H1 (cell line): Measurements from ENCODE around the gene TMEM178B. TPM values are rescaled to one million over a fixed set of nuclear protein-coding genes. Genes with fewer than 3 reads are reported as not detected.

Source experiments
- CTCF ChIA-PET: fragments of 300-600 bp; sonication (Branson Sonifier 250); formaldehyde crosslinking; loops from one replicate; lab custom pipeline; 2021; ENCODE audit not compliant: partially characterized antibody; lab: Charles Lee
- POLR2A ChIA-PET: fragments of 300-600 bp; sonication (Branson Sonifier 250); formaldehyde crosslinking; loops from one replicate; lab custom pipeline; 2021; ENCODE audit warnings: inconsistent platforms; ENCODE audit not compliant: partially characterized antibody; lab: Charles Lee
- DNase-seq, 2 experiments: peaks; one replicate each; pipeline versions ENCODE4 v3.0.0 to v3.0.0-alpha.2; 2010 to 2022; ENCODE audit warnings: low spot score in 2 of 2, low read depth in 1 of 2, mixed read lengths in 1 of 2
- FAIRE-seq: peaks from 2 replicates; lab custom pipeline; 2011; peaks lifted over from hg19 to GRCh38; lab: Jason Lieb, UNC
- H2AFZ ChIP-seq: 2 replicates; pipeline ENCODE4 v1.8.1; 2012; ENCODE audit warnings: low read length, inconsistent platforms
- H2AK5ac ChIP-seq: 2 replicates; pipeline ENCODE4 v1.6.1; 2013; ENCODE audit warnings: low read depth, low read length
- H2BK120ac ChIP-seq: replicated peaks from 2 replicates; pipeline ENCODE3; 2013; ENCODE audit warnings: low read depth, low read length, inconsistent platforms
- H2BK12ac ChIP-seq: 2 replicates; pipeline ENCODE4 v1.6.1; 2013; ENCODE audit warnings: low read depth, low read length
- H2BK15ac ChIP-seq: 2 replicates; pipeline ENCODE4 v1.6.1; 2013; ENCODE audit warnings: low read length
- H2BK20ac ChIP-seq: 2 replicates; pipeline ENCODE4 v1.6.1; 2013; ENCODE audit warnings: low read length
- H2BK5ac ChIP-seq: 2 replicates; pipeline ENCODE4 v1.6.1; 2013; ENCODE audit warnings: low read depth, low read length
- H3K14ac ChIP-seq: 2 replicates; pipeline ENCODE4 v1.6.1; 2013; ENCODE audit warnings: inconsistent platforms; ENCODE audit not compliant: insufficient read length
- H3K18ac ChIP-seq: 2 replicates; pipeline ENCODE4 v1.6.1; 2013; ENCODE audit warnings: low read length; ENCODE audit errors: extremely low read depth
- H3K23ac ChIP-seq: 2 replicates; pipeline ENCODE4 v1.6.1; 2013; ENCODE audit warnings: inconsistent platforms; ENCODE audit not compliant: insufficient read length
- H3K23me2 ChIP-seq: 2 replicates; pipeline ENCODE4 v1.6.1; 2013; ENCODE audit warnings: low read depth, low read length
- H3K27ac ChIP-seq: 2 replicates; pipeline ENCODE4 v1.6.1; 2011; ENCODE audit warnings: low read depth, low read length, inconsistent platforms
- H3K27me3 ChIP-seq, 4 experiments: replicated peaks in 1 of 4; 1 replicate in 1 of 4; 2 replicates in 3 of 4; pipeline versions ENCODE4 v1.6.1 to v1.8.1; 2011 to 2013; ENCODE audit warnings: low read length in 3 of 4, mild to moderate bottlenecking in 3 of 4, inconsistent platforms in 2 of 4, mixed read lengths in 2 of 4, moderate library complexity in 1 of 4; ENCODE audit not compliant: control insufficient read depth in 3 of 4, insufficient read depth in 3 of 4; ENCODE audit errors: extremely low read depth in 1 of 4
- H3K36me3 ChIP-seq, 4 experiments: 2 replicates each; pipeline versions ENCODE4 v1.6.1 to v1.8.1; 2011 to 2013; ENCODE audit warnings: mild to moderate bottlenecking in 4 of 4, low read length in 3 of 4, moderate library complexity in 2 of 4, control low read depth in 1 of 4, inconsistent platforms in 1 of 4; ENCODE audit not compliant: insufficient read depth in 4 of 4, control insufficient read depth in 2 of 4
- H3K4ac ChIP-seq: replicated peaks from 2 replicates; pipeline ENCODE3; 2013; ENCODE audit warnings: low read length, low read depth, mixed read lengths, inconsistent platforms; ENCODE audit not compliant: insufficient read length
- H3K4me1 ChIP-seq, 4 experiments: replicated peaks in 1 of 4; 1 replicate in 1 of 4; 2 replicates in 3 of 4; pipeline versions ENCODE4 v1.6.1 to v1.8.1; 2011 to 2013; ENCODE audit warnings: low read length in 3 of 4, inconsistent platforms in 2 of 4, mixed read lengths in 1 of 4; ENCODE audit not compliant: insufficient read depth in 4 of 4, control insufficient read depth in 3 of 4
- H3K4me2 ChIP-seq, 2 experiments: 2 replicates each; pipeline versions ENCODE4 v1.6.1 to v1.8.1; 2011 to 2013; ENCODE audit warnings: low read depth in 2 of 2, low read length in 2 of 2, control low read depth in 1 of 2, inconsistent platforms in 1 of 2, mild to moderate bottlenecking in 1 of 2; ENCODE audit not compliant: insufficient read depth in 1 of 2
- H3K4me3 ChIP-seq, 4 experiments: fragments of 200-600, 300-600 bp in 1 of 4; sonication (generic), shearing (Covaris generic), sonication (Bioruptor Twin) in 1 of 4; 2 replicates each; pipeline versions ENCODE4 v1.5.1 to v1.8.1; 2011 to 2016; ENCODE audit warnings: low read length in 4 of 4, low read depth in 3 of 4, control low read depth in 2 of 4, inconsistent platforms in 2 of 4, mild to moderate bottlenecking in 2 of 4, mixed read lengths in 1 of 4, moderate library complexity in 1 of 4; ENCODE audit not compliant: insufficient read depth in 2 of 4; ENCODE audit errors: extremely low read depth in 1 of 4
- H3K56ac ChIP-seq: replicated peaks from 2 replicates; pipeline ENCODE3; 2013; ENCODE audit warnings: low read depth, mild to moderate bottlenecking, mixed read lengths, low read length, inconsistent platforms; ENCODE audit not compliant: insufficient read length
- H3K79me1 ChIP-seq: 2 replicates; pipeline ENCODE4 v1.6.1; 2013; ENCODE audit warnings: low read depth, low read length, control low read depth
- H3K79me2 ChIP-seq, 2 experiments: 2 replicates each; pipeline versions ENCODE4 v1.6.1 to v1.8.1; 2012 to 2013; ENCODE audit warnings: low read length in 2 of 2, mild to moderate bottlenecking in 2 of 2, inconsistent platforms in 1 of 2; ENCODE audit not compliant: insufficient read depth in 2 of 2, control insufficient read depth in 1 of 2
- H3K9ac ChIP-seq, 4 experiments: replicated peaks in 1 of 4; 1 replicate in 1 of 4; 2 replicates in 3 of 4; pipeline versions ENCODE4 v1.6.1 to v1.8.1; 2011 to 2013; ENCODE audit warnings: low read depth in 3 of 4, low read length in 3 of 4, control low read depth in 2 of 4, mild to moderate bottlenecking in 2 of 4, moderate library complexity in 2 of 4, inconsistent platforms in 1 of 4; ENCODE audit errors: extremely low read depth in 1 of 4
- H3K9me3 ChIP-seq, 2 experiments: 2 replicates each; pipeline versions ENCODE4 v1.6.1 to v1.8.1; 2012 to 2013; ENCODE audit warnings: mild to moderate bottlenecking in 2 of 2, moderate library complexity in 2 of 2, control low read depth in 1 of 2, inconsistent platforms in 1 of 2, low read depth in 1 of 2, low read length in 1 of 2, mixed read lengths in 1 of 2; ENCODE audit not compliant: insufficient read depth in 2 of 2
- H4K20me1 ChIP-seq, 2 experiments: replicated peaks in 1 of 2; 2 replicates each; pipeline versions ENCODE3 to v1.8.1; 2011 to 2013; ENCODE audit warnings: inconsistent platforms in 2 of 2, low read length in 2 of 2, mild to moderate bottlenecking in 1 of 2; ENCODE audit not compliant: insufficient read depth in 2 of 2, control insufficient read depth in 1 of 2
- H4K5ac ChIP-seq: 2 replicates; pipeline ENCODE4 v1.6.1; 2013; ENCODE audit warnings: low read length, low read depth, mixed read lengths, inconsistent platforms; ENCODE audit not compliant: insufficient read length
- H4K8ac ChIP-seq: 2 replicates; pipeline ENCODE4 v1.8.0; 2013; ENCODE audit warnings: mild to moderate bottlenecking, moderate library complexity, low read length, inconsistent platforms; ENCODE audit not compliant: insufficient read depth; ENCODE audit errors: extremely low read depth
- H4K91ac ChIP-seq: replicated peaks from 2 replicates; pipeline ENCODE3; 2013; ENCODE audit warnings: low read length, mixed read lengths, inconsistent platforms; ENCODE audit not compliant: insufficient read length
- BACH1 ChIP-seq: IDR thresholded peaks from 2 replicates; pipeline ENCODE4 v1.6.1; 2012; ENCODE audit warnings: low read length, improper control_type of control experiment
- CBX5 ChIP-seq: fragments of 300-800, 300-1000 bp; sonication (generic); IDR thresholded peaks from 2 replicates; pipeline ENCODE4 v1.7.1; 2016; ENCODE audit warnings: antibody characterized with exemption, low read length, low read depth
- FOSL1 ChIP-seq: IDR thresholded peaks from 2 replicates; pipeline ENCODE4 v1.6.1; 2011; ENCODE audit warnings: mild to moderate bottlenecking, low read depth, low read length, moderate library complexity; ENCODE audit not compliant: insufficient read depth
- PHF8 ChIP-seq: fragments of 200-600 bp; sonication (generic); conservative IDR thresholded peaks from 2 replicates; pipeline ENCODE4 v1.7.1; 2012; ENCODE audit warnings: low read depth, mild to moderate bottlenecking, inconsistent platforms, low read length, moderate library complexity
- RXRA ChIP-seq: IDR thresholded peaks from 2 replicates; pipeline ENCODE4 v1.6.1; 2011; ENCODE audit warnings: low read depth, mild to moderate bottlenecking, low read length, moderate library complexity; ENCODE audit not compliant: insufficient read depth
- SRF ChIP-seq: IDR thresholded peaks from 2 replicates; pipeline ENCODE4 v1.6.1; 2011; ENCODE audit warnings: mild to moderate bottlenecking, low read depth, low read length, moderate library complexity
- WGBS, 2 experiments: shearing (Covaris generic) in 1 of 2; methylation state at CpG; one replicate each; pipeline versions ENCODE4 v1.1.6 to v1.1.7; 2013 to 2015; ENCODE audit warnings: low lambda C conversion rate in 2 of 2, mixed read lengths in 2 of 2, inconsistent platforms in 1 of 2, low coverage in 1 of 2, missing lambda C conversion rate in 1 of 2; ENCODE audit not compliant: insufficient replicate concordance in 2 of 2, insufficient coverage in 1 of 2, insufficient read length in 1 of 2; ENCODE audit errors: extremely low coverage in 1 of 2, missing lambda C conversion rate in 1 of 2; 5-methylcytosine and 5-hydroxymethylcytosine counted together
- polyA plus RNA-seq, 7 experiments: library from polyadenylated mRNA; depleted of rRNA in 3 of 7; stranded (reverse) in 5 of 7; unstranded in 2 of 7; fragments of >200 nt in 5 of 7; fragments of 200-250 nt in 2 of 7; gene quantifications; 1 replicate in 5 of 7; 2 replicates in 1 of 7; 4 replicates in 1 of 7; pipeline versions ENCODE4 v1.2.1 to v1.2.3, GENCODE V29; 2011 to 2013; ENCODE audit warnings: missing spikeins in 2 of 7, mixed read lengths in 2 of 7
- total RNA-seq: library from RNA; stranded (reverse); fragmentation: NEBNext Ultra II Directional; extraction: Animal tissue kit (Norgen Biotek cat#: 25700); gene quantifications from 2 replicates; pipeline ENCODE4 v1.2.1, GENCODE V29; 2021
- TF ChIP-seq, protein P1 (sequence below): IDR thresholded peaks from 2 replicates; pipeline ENCODE4 v1.6.1; 2011; ENCODE audit warnings: low read length, improper control_type of control experiment
- TF ChIP-seq, protein P2 (sequence below): IDR thresholded peaks from 2 replicates; pipeline ENCODE4 v1.6.1; 2011; ENCODE audit warnings: low read depth, mild to moderate bottlenecking, low read length; ENCODE audit not compliant: insufficient read depth
- TF ChIP-seq, protein P3 (sequence below), 3 experiments: IDR thresholded peaks; 1 replicate in 2 of 3; 2 replicates in 1 of 3; pipeline versions ENCODE4 v1.5.1 to v1.6.1; 2011; ENCODE audit warnings: low read length in 3 of 3, mild to moderate bottlenecking in 3 of 3, inconsistent platforms in 2 of 3, low read depth in 1 of 3, moderate library complexity in 1 of 3; ENCODE audit not compliant: insufficient read depth in 1 of 3; ENCODE audit errors: control extremely low read depth in 1 of 3

Gene TMEM178B
- total and polyA plus RNA-seq, 2 of the 8 experiments (the other 6 are each of a cell fraction or from before 2014, with no cell fraction given) = 5.3 to 18.1 TPM

DNA sequence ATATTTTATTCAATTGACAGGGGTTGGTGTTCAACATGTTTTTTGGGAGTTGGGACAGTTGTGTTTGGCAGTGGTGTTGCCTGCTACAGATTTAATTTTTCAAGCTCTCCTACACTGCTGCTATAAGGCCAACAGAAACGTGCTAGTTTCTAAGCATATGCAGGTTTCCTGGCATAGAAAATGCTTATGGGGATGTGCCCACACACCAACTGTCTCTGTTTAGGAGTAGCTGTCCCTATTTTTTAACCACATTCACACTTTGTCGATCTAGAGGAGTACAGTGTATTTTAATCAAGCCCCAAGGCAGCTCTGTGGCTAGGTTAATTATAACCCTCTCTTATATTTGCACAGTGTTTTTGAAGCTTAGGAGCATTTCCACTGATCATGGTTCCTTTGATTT lies 28.6 kb downstream of the TMEM178B start:
- Histone ChIP-seq H4K91ac (no peak overlapping the region), H2BK5ac (0 out of 2 replicates have a peak overlapping the region, but pooled peaks have one; percentile 5), H2AFZ (no peak overlapping the region), H2BK20ac (no peak overlapping the region), H4K8ac (no peak overlapping the region), H2BK15ac (no peak overlapping the region), H3K4me3 (no peak overlapping the region), H3K79me1 (peaks cover 4% of the 10 kb centered on the region), H3K4me2 (no peak overlapping the region), H3K9ac (no peak overlapping the region), H3K4ac (no peak overlapping the region), H3K56ac (no peak overlapping the region), H3K79me2 (peaks cover 0 to 27% of the 10 kb centered on the region in 2 experiments; a peak in 2 of 4 replicates), H3K18ac (no peak overlapping the region), H3K4me1 (peaks cover 0 to 6% (median 5%) of the 10 kb centered on the region in 4 experiments; a peak in 4 of 7 replicates), H2BK120ac (no peak overlapping the region), H2BK12ac (no peak overlapping the region), H2AK5ac (no peak overlapping the region), H3K23me2 (no peaks in the 10 kb centered on the region; the same call in 1 of the 2 replicates), H3K27me3 (no peaks in the 10 kb centered on the region), H3K27ac (no peak overlapping the region), H3K36me3 (no peaks in the 10 kb centered on the region), H4K20me1 (no peaks in the 10 kb centered on the region), H4K5ac (no peak overlapping the region), H3K23ac (no peak overlapping the region), H3K9me3 (no peaks in the 10 kb centered on the region), H3K14ac (no peak overlapping the region)
- 94% methylated on average over 2 of the region's 2 CpGs; no CpG with 5 or more reads in 1 of the 2 experiments for WGBS, 2 experiments
- FAIRE-seq = no peak
- ChIA-PET CTCF (interaction anchor here (1.3 to 1.4 kb wide), 2 partner anchors 8 to 118 kb away, joined by 3 to 4 read pairs; no protein-coding TSS in a partner anchor), POLR2A (no interaction called here)
- no peak for DNase-seq
- no peak for TF ChIP-seq BACH1
- TF ChIP-seq, protein P1, sequence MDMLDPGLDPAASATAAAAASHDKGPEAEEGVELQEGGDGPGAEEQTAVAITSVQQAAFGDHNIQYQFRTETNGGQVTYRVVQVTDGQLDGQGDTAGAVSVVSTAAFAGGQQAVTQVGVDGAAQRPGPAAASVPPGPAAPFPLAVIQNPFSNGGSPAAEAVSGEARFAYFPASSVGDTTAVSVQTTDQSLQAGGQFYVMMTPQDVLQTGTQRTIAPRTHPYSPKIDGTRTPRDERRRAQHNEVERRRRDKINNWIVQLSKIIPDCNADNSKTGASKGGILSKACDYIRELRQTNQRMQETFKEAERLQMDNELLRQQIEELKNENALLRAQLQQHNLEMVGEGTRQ = no peak
- no peak for TF ChIP-seq SRF
- TF ChIP-seq, protein P2, sequence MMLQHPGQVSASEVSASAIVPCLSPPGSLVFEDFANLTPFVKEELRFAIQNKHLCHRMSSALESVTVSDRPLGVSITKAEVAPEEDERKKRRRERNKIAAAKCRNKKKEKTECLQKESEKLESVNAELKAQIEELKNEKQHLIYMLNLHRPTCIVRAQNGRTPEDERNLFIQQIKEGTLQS = no peak
- TF ChIP-seq RXRA = no peak
- TF ChIP-seq FOSL1 = no peak
- TF ChIP-seq CBX5 = no peak
- TF ChIP-seq PHF8 = no peak
- TF ChIP-seq, protein P3, sequence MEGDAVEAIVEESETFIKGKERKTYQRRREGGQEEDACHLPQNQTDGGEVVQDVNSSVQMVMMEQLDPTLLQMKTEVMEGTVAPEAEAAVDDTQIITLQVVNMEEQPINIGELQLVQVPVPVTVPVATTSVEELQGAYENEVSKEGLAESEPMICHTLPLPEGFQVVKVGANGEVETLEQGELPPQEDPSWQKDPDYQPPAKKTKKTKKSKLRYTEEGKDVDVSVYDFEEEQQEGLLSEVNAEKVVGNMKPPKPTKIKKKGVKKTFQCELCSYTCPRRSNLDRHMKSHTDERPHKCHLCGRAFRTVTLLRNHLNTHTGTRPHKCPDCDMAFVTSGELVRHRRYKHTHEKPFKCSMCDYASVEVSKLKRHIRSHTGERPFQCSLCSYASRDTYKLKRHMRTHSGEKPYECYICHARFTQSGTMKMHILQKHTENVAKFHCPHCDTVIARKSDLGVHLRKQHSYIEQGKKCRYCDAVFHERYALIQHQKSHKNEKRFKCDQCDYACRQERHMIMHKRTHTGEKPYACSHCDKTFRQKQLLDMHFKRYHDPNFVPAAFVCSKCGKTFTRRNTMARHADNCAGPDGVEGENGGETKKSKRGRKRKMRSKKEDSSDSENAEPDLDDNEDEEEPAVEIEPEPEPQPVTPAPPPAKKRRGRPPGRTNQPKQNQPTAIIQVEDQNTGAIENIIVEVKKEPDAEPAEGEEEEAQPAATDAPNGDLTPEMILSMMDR (IDR thresholded peaks at IDR 0.05; ENCODE audit: control extremely low read depth in 1 of 3, insufficient read depth in 1 of 3, low read depth in 1 of 3, low read length in 3 of 3) = no peak
